Left lobe of liver (tissue), 2 donors: ENCODE results near the gene RASGEF1B. TPM values are rescaled to one million over a fixed set of nuclear protein-coding genes. Genes with fewer than 3 reads are reported as not detected.

Experiments used
- ATAC-seq: fragments of 200-7000 bp; cut with Tn5 transposase; one replicate; pipeline ENCODE4 v1.9.1; 2020; ENCODE audit warnings: mild to moderate bottlenecking, moderate library complexity
- DNase-seq: peaks from one replicate; pipeline ENCODE4 v3.0.0-alpha.2; 2020; ENCODE audit warnings: low spot score
- total RNA-seq: library from RNA; stranded (reverse); gene quantifications from one replicate; pipeline ENCODE4 v1.2.1, GENCODE V29; 2021
- donor health status: DM: no; HTN: no; CAD: no; lungs with moderate emphysema.
- donor health status: DM: no; HTN: yes; CAD: no.

Gene RASGEF1B
- total RNA-seq, 1 donor from 2014 or later = 23.6 TPM

DNA sequence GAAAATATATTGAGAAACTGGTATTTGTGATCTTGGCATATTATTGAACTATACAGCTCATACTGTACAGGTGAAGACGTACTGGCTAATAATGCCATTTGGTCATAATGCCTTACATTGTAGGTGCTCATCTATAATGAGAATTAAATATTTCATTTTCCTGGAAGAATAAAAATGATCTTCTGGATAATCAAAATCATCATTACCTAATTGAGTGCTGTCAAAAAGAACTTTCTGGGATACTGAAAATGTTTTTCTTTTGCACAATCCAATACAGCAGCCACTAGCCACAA, 4.1 kb downstream of the RASGEF1B start:
- ATAC-seq (no peak), DNase-seq (no peak)

DNA sequence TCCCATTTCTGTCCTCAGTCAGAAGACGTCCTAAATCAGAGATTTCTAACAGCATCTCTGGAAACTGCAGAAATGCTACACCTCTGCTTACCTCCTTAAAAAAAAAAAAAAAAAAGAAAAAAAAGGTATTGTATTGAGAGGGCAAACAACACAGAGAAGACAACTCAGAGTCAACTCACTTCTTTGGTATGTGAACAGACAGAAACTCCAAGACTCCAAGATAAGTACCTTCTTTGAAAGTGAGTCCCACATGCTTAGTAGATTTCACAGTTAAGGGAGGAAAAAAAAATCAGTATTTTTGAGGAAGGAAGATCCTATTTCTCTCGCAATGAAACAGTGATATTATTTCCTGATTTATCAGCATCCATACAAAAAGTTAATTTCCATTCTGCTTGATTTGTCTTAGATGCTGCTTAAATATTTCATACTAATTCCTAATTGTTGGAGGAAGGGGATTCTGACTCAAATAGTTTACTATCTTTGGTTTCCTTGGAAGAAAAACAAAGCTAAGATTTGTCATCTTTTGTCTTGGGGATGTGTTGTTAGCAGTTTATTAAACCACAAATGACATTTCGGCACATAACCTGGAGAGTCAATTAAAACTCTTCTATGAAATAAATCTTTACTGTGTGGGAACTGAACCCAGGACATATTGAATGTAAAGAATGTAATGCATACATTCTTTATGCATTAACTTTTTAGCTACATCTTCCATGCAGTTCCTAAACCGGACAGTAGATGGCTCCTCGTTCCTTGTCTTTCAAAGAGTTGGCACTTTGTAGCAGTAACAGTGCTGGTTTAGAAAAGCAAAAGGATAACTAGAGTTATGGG, 4.7 kb downstream of the RASGEF1B start:
- DNase-seq (no peak), ATAC-seq (peak; percentile 18)

DNA sequence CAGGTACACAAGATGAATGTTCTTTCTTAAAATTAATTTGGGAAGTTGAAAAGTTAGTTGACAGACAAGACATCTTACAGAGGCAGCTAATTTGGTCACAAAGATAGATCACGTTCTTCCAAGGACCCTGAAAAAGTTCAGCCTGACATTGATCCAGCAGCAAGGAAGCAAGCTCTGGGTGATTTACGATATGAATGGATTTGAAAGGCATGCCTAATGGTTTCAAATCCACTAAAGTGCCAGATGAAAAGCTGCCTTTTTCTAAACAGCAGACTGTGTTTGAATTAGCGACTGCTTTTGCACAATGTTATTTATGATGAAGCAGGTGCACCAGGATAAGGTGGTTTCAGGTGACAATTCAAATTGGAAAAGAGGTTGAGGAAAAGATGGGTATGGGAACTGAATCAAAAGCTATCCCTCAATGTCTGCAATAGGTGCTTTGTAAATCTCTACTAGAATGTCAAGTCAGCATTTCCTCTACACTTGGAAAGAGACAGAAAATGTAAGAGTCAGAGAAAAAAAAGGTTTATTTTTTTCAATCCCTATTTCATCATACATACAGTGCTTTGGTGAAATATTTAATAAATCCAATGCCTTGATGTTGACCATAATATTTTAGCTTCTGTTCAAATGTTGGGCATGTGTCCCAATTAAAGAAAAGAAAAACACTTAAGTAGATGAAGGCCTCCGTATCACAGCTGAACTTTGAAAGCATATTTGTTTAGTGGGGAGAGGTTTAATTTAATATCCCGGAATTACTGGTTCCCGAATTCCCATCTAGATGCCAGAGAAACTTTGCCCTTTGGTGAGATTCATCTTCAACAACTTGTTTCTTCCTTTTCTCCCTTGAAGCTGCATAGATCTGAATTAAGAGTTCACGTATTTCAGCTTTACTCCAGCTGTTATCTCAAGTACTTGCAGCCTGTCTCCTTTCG, 6.0 kb downstream of the RASGEF1B start:
- peak; percentile 23 for ATAC-seq

DNA sequence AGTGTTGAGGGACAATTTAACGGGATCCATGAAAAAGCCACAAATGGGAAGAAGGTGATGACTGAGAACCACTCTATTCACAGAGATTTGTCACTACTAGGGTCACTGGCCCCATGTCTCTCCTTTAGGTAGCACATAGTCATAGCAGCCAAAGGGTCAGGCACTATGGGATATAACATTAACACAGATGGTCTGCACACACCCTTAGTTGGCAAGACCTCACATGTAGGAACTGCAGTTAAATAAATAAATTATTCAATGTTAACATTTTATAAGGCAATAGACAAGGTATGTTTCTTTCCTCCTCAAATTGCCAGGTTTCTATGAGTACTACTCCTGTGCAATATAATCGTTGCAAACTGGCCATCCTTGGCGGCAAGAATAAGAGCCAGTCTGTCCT, 10.9 kb downstream of the RASGEF1B start:
- no peak for ATAC-seq

More for the DNA sequence above, 6.0 kb downstream of the RASGEF1B start:
- DNase-seq = no peak

DNA sequence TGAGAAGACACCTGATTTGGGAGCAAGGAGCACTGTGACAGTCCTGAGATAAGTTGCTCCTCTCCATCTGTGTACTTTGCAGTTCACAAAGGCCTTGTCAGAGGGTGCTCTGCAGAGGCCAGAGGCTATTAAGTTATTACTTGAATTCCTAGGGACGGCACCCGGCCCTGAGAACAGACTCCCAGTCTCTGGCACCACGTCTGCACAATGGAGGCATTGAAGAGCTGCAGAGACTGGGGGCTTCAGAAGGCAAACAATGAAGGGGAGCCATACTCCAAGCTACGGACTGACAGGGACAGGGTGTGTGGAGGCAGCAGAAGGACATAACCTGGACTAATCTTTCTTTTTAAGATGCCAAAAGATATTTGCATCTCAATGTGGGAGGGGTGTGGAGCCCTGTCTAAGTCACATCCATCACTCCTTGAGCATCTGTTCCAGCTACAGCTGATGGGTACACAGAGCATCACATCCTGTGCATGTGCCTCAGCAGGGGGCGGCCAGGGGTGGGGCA, 11.5 kb downstream of the RASGEF1B start:
- no peak for DNase-seq
- peak; percentile 23 for ATAC-seq

More for the DNA sequence above, 10.9 kb downstream of the RASGEF1B start:
- DNase-seq = no peak

DNA sequence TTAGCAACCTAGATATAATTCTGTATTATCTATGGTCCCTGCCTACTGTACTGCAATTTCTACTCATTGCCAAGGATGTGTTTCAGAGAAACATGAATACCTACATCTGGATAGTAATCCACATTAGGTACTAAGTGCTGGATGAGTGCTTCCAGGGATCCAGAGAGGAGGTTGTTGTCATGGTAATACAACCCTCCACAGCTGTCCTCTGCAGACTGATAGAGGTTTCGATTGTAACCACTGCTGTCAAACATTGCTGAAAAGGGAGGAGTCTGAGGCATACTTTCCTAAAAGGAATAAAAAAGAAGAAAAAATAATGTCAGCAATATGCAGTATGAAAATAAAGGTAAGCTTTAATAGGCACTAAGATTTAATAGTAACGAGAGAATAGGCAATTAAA, 12.5 kb downstream of the RASGEF1B start:
- ATAC-seq (no peak), DNase-seq (no peak)

DNA sequence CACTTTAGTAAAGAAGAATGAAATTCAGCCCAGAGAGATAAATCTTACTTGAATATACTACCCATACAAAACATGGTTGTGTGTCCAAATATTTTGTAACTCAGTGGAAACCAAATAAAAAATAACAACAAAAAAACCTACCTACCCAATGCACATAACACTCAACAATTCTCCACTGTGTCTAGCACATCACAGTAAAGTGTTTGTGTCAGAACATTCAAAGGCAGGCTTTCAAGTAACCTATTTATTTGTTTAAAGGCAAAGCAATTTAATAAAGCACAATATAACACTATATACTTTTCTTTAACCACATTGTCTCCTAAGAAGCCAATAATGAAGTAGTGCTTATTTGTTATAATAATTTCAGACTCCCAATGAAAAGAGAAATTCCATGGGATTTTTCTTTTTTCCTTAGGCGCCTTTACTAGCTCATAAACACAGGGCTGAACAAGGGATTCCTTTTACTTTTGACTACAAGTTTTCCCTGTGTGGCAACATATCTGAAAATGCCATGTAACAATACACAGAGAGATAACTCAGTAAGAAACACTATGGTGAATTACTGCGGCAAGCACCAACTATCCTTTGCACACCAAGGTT, 13.7 kb downstream of the RASGEF1B start:
- no peak for ATAC-seq

DNA sequence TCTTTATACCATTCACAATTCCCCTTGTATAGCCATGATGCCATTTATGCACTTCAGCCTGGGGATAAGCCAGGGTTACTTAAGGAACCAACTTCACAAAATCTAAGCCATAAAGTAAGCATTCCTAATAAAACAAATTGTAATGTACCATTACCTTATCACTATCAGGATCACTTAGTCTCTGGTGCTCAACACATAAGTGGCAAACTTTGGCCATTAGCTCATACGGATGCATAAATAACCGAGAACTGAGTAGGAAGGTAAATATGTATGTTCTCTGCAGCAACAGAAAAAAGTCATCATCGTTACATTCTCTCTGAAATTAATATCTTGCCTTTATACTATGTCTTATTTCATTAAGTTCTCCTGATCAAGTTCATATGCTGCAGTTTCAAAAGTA, 14.4 kb downstream of the RASGEF1B start:
- ATAC-seq = no peak
- no peak for DNase-seq

More for the DNA sequence above, 13.7 kb downstream of the RASGEF1B start:
- DNase-seq = no peak

DNA sequence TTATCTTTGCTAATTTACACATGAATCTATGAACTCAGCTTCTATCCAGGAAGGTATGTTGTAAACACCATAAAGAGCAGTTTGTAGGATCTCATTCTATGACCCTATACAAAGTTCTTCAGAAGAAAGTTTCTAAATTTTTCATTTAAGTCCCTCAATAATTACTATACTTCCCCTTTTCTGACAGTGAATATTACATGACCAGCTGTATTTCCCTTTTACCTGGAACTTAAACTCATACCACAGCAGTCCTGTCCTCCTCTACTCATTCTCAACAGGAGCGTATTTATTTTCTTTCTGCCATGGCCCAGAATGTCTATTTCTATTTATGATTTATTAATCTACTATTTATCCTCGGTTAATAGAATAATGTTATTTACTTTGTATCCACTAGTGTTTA, 15.8 kb downstream of the RASGEF1B start:
- no peak for ATAC-seq
- no peak for DNase-seq

DNA sequence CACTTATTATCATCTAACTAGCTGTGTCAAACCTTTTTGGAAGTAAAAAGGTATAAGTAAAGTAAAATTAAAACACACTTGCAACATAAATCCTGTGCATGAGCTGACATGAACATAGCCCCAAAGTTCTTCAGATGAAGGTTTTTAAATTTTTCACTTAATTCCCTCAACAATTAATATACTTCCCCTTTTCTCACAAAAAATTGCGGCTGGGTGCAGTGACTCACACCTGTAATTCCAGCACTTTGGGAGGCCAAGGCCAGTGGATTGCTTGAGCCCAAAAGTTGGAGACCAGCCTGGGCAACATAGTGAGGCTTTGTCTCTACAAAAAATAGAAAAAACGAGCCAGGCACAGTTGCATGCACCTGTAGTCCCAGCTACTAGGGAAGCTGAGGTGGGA, 16.8 kb downstream of the RASGEF1B start:
- no peak for ATAC-seq
- DNase-seq = no peak

DNA sequence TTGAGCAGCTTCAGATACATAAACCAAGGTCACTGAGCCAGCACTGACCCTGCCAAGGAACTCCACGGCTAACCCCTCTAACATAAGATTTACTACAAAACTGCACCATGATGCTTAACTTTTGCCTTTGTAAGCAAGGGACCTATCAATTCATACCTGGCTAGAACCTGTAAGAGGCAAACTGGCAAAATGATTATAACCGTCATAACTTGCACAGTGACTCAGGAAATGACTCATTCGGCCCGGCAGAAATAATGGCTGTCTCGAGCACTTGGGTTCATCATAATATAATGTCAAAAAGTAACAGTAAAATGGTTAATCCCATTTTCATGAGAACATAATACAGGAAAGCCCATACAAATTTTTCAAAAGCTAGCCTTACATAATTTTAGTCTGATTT, 17.2 kb downstream of the RASGEF1B start:
- ATAC-seq (no peak), DNase-seq (no peak)

DNA sequence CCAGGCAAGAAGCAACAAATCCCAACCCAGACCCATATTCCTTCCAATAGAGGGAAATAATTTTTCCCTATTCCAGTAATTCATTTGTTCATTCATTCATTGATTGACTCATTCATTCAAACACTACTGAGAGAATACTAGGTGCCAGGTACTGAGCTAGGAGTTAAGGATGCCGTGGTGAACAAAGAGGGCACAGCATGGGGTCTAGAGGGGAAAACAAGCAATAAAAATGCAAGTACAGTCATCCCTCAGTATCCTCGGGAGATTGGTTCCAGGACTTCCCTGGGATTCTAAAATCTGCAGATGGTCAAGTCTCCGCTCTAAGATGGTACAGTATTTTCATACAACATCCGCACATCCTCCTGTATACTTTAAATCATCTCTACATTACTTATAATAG, 18.7 kb downstream of the RASGEF1B start:
- no peak for DNase-seq
- no peak for ATAC-seq

DNA sequence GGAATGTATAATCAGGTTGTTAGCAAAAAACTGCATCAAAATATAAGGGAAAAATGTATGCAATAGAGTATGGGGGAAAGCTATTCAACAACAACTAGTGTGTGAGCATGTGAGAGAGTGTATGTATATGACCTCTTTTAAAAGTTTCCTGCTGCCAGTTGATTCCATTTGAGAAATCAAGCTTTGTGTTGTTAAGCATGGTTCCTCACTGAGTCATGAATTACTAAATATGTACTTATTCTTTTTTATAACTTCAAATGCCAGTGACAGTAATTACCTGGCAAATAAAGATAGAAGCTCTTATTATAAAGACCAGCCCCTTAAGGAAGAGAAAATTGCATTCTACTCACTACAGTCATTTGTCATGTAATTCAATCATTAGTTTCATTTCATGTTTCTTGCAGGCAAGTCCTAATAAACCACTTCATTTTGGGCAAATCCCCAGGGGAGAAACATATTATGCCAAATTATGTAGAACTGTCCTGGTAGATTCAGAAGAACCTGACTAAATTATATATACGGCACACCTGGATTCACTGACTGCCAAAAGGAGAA, 19.2 kb downstream of the RASGEF1B start:
- ATAC-seq = no peak

DNA sequence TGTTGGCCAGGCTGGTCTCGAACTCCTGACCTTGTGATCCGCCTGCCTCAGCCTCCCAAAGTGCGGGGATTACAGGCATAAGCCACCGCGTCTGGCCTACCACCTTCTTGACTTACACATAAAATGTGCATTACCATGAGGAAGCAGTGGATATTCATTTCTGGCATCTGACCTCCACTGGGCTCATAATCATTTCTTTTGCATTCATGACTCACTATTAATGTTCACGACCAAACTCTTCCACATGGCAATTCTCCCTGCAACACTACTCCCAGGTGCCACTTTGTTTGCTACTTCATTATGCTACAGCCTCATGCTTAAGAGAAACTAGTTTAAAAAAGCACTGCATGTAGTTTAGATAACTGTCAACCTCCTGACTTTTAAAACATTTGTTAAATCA, 22.7 kb downstream of the RASGEF1B start:
- ATAC-seq = no peak
- no peak for DNase-seq

More for the DNA sequence above, 19.2 kb downstream of the RASGEF1B start:
- DNase-seq = no peak

DNA sequence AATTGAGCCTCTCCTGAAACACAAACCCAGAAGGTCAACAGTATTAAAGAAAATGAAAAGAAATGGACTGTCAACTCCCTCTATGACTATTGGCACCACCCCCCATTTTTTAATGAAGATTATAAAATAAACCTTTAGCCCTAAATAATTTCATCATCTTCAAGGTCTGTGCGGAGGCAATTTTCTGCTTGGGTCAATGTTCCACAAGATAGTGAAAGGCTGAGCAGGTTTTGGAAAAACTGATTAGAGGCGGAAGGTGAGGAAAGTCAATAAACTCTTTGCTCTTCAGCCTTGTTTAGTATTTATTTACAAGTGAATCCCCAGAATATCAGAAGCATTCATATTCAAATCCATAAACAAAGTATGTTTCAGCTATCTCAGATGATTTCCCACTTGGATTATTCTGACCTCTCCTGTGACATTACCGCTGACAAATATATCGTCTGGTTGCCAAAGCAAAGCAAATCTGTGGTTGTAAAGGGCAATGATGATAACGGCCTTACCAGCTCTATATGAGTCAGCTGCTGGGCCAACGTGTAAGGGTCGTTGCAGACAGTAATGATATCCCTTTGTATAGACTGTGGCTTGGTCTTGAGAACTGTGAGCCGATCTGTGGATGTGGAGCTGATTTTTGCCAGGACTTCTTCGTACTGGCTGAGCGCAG, 24.0 kb downstream of the RASGEF1B start:
- ATAC-seq (peak; percentile 66), DNase-seq (no peak)

DNA sequence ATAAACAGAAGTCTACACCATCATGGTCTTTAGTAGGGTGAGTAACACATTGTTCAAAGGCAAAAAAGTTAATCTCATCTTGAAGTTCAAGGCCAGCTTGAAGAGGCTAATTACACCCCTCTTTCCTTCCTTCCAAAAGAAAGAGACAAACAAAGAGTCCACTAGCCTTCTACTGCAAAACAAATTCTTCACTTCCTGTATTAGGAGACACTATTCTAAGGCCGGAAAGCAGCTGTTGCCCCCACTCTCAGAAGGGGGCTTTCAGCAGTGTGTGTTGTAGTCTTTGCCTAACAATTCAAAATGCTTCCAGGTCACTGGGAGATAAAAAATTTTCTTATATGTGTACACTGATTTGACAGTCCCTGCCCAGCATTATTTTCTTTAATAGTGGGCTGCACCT, 25.1 kb downstream of the RASGEF1B start:
- ATAC-seq (no peak), DNase-seq (no peak)

DNA sequence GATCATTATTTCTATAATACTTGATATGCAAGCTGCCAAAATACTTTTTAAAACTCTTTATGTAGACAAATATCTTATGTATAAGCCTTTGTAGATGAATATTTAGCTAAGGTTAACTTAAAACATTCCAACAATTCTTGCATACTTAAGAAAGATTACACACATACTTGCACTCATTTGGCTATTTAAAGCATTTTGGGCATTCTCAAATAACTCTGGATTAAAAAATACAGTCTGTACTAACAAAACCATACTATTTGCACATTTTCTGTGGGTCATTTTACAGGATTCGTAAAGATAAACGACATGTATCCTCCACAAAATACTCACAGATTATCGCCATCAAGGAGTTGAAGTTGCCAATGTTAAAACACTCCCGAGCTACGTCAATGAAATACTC, 26.5 kb downstream of the RASGEF1B start:
- ATAC-seq = no peak
- DNase-seq = no peak

DNA sequence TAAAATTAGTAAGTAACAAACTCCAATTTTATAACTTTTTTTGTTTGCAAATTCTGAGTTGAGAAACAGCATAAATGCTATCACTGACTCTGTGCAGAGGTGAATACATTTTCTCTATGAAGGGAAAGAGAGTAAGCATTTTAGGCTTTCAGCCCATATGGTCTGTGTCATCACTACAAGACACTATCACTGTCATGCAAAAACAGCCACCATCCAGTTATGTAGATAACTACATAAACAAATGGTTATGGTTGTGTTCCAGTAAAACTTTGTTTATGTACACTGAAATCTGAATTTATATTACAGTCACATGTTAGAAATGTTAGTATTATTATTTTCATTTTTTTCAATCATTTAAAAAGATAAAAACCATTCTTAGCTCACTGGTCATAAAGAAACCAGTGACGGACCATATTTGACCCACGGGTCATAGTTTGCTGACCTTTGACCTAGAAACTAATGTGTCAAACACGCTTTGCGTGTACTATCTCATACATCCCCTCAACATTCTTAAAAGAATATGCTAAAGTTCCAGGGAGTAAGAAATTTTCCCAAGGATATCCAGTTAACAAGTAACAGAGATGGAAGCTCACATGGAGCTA, 29.1 kb downstream of the RASGEF1B start:
- ATAC-seq (peak; percentile 66), DNase-seq (no peak)

DNA sequence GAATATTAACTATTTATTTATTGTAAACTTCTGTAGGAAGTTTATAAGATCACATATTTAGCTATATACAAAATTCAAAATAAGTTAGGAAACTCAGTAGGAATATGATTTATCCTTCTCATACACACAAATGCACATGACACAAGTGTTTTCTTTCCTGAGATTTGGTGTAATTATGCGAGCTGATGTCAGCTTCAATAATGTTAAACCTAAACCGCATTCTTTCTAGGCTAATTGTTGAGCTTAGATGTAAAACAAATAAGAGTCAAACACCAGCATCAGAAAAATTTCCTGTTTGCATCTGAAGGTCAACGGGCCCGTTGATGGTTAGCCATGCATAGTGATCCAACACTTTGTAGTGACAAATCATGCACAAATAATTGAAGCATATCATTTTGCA, 30.8 kb downstream of the RASGEF1B start:
- ATAC-seq (no peak), DNase-seq (no peak)

DNA sequence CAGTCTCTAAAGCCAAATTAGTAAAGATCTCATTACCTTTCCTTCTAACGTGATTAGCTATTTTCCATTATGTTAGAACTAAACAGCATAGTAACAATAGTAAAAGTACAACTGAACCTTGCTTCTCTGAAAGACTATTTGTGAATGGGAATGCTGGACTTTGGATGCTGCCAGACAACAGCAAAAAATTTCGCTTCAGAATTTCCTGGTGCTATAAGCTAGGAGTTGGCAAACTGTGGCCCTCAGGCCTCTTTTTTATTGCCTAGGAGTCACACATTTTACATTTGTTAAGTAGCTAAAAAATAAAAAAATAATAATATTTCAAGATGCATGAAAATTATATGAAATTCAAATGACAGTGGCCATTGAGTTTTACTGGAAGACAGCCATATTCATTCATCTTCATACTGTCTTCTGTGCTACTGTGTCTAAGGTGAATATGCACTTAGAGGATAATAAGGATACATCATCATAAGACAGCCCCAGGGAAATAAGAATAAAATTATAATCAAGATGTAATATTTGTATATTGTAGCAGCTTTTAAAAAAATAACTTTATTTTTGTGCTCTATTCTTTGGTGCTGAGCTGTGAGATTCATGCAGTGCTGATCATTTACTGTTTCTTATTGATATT, 34.6 kb downstream of the RASGEF1B start:
- ATAC-seq (no peak), DNase-seq (no peak)
